Liver (tissue), 3 donors: ENCODE data around the gene DAPL1.

ENCODE experiments used
- CTCF ChIP-seq: fragments of 150-350 bp; IDR thresholded peaks from 2 replicates; pipeline ENCODE4 v1.5.1; 2017; ENCODE audit warnings: improper control_type of control experiment, low read depth, low read length; ENCODE audit not compliant: missing input control
- REST ChIP-seq: IDR thresholded peaks from 2 replicates; pipeline ENCODE4 v1.6.1; 2016; ENCODE audit warnings: antibody characterized with exemption, mild to moderate bottlenecking
- RXRA ChIP-seq, 2 donors: IDR thresholded peaks; 2 replicates each; pipeline ENCODE4 v1.6.1; 2017 to 2018; ENCODE audit warnings: antibody characterized with exemption in 2 of 2, mild to moderate bottlenecking in 1 of 2
- YY1 ChIP-seq: IDR thresholded peaks from 2 replicates; pipeline ENCODE4 v1.6.1; 2016; ENCODE audit warnings: antibody characterized with exemption, mild to moderate bottlenecking
- TF ChIP-seq, protein P1 (sequence below): IDR thresholded peaks from 2 replicates; pipeline ENCODE4 v1.6.1; 2016; ENCODE audit warnings: antibody characterized with exemption
- donor health status: healthy.
- donor health status: healthy.

DNA sequence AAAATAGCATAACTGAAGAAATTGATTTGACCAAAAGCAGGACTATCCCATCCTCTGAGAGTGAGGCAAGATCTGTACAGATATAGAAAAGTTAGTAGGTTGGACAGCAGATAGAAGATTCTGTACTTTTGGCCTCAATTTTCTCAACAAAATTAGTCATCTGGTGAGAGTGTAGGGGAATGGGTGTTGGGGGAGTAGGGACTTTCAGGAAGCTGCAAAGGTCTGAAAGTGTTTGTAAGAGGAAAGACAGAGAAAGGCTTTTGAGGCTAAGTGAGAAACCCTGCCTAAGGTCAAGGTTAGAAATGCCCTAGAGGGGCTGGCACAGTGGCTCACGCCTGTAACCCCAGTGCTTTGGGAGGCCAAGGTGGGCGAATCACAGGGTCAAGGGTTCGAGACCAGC lies 40.3 kb downstream of the DAPL1 start:
- TF ChIP-seq CTCF (no peak), RXRA (IDR thresholded peaks at IDR 0.05) (no peak), YY1 (no peak), REST (no peak)
- TF ChIP-seq, protein P1, sequence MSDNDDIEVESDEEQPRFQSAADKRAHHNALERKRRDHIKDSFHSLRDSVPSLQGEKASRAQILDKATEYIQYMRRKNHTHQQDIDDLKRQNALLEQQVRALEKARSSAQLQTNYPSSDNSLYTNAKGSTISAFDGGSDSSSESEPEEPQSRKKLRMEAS, result no peak
